NCI-H82 treated with DMSO at 0.1 percent for 48 hours (cell line): ENCODE data around the gene ROBO4.

Experiments
- DNase-seq: peaks from one replicate; lab custom pipeline; 2025; ENCODE audit not compliant: unreplicated experiment; lab: John Stamatoyannopoulos, UW

Gene ROBO4

GRCh38 chr11:124919898-124920297, 22.2 kb upstream of the ROBO4 start:
- DNase-seq: no peak

GRCh38 chr11:124918950-124919349, 21.3 kb upstream of the ROBO4 start, which contains the start of gene HEPN1:
Gene HEPN1, plus strand, starts transcription at chr11:124919250.
- no peak for DNase-seq

GRCh38 chr11:124917115-124917637, 19.5 kb upstream of the ROBO4 start:
- no peak for DNase-seq

GRCh38 chr11:124916370-124916710, 18.7 kb upstream of the ROBO4 start:
- no peak for DNase-seq

- DNase-seq: no peak
Observed at GRCh38 chr11:124915541-124916369, 18.1 kb upstream of the ROBO4 start.

- no peak for DNase-seq
Observed at GRCh38 chr11:124902616-124903015, 5.0 kb upstream of the ROBO4 start.

GRCh38 chr11:124900464-124900863, 2.8 kb upstream of the ROBO4 start:
- DNase-seq: no peak

GRCh38 chr11:124899383-124900145, 1.9 kb upstream of the ROBO4 start:
- peak; percentile 35 for DNase-seq

- DNase-seq: no peak
Observed at GRCh38 chr11:124898711-124899110, 1.0 kb upstream of the ROBO4 start.

- DNase-seq: no peak
Observed at GRCh38 chr11:124898263-124898680, 607 bp upstream of the ROBO4 start.

- no peak for DNase-seq
Observed at GRCh38 chr11:124896821-124897391, 759 bp downstream of the ROBO4 start.

GRCh38 chr11:124896071-124896750, 1.5 kb downstream of the ROBO4 start:
- no peak for DNase-seq

- no peak for DNase-seq
Observed at GRCh38 chr11:124895471-124895971, 2.1 kb downstream of the ROBO4 start.

- DNase-seq: no peak
Observed at GRCh38 chr11:124894606-124895430, 2.8 kb downstream of the ROBO4 start.

GRCh38 chr11:124893781-124894401, 3.8 kb downstream of the ROBO4 start:
- no peak for DNase-seq

- no peak for DNase-seq
Observed at GRCh38 chr11:124892750-124893454, 4.8 kb downstream of the ROBO4 start.

GRCh38 chr11:124892146-124892545, 5.5 kb downstream of the ROBO4 start:
- no peak for DNase-seq

GRCh38 chr11:124891373-124891861, 6.2 kb downstream of the ROBO4 start:
- no peak for DNase-seq
